H1 (cell line): ENCODE data around the gene SRSF2. TPM values are rescaled to one million over a fixed set of nuclear protein-coding genes. Genes with fewer than 3 reads are reported as not detected.

Experiments
- ATF2 ChIP-seq: IDR thresholded peaks from 2 replicates; pipeline ENCODE4 v1.6.1; 2012; ENCODE audit warnings: low read length, inconsistent platforms
- BRCA1 ChIP-seq: IDR thresholded peaks from 2 replicates; pipeline ENCODE4 v1.6.1; 2012; ENCODE audit warnings: low read depth, low read length, improper control_type of control experiment
- CTCF ChIP-seq, 3 experiments: IDR thresholded peaks; 1 replicate in 2 of 3; 2 replicates in 1 of 3; pipeline versions ENCODE4 v1.5.1 to v1.6.1; 2011; ENCODE audit warnings: low read length in 3 of 3, mild to moderate bottlenecking in 3 of 3, inconsistent platforms in 2 of 3, low read depth in 1 of 3, moderate library complexity in 1 of 3; ENCODE audit not compliant: insufficient read depth in 1 of 3; ENCODE audit errors: control extremely low read depth in 1 of 3
- E2F6 ChIP-seq: IDR thresholded peaks from 2 replicates; pipeline ENCODE4 v1.6.1; 2012; ENCODE audit warnings: inconsistent platforms
- HDAC2 ChIP-seq, 2 experiments: fragments of 300-600 bp in 1 of 2; sonication (generic) in 1 of 2; IDR thresholded peaks; 2 replicates each; pipeline ENCODE4 v1.6.1; 2011 to 2012; ENCODE audit warnings: low read depth in 2 of 2, low read length in 2 of 2, mild to moderate bottlenecking in 2 of 2, moderate library complexity in 2 of 2, borderline replicate concordance in 1 of 2, inconsistent platforms in 1 of 2
- MAFK ChIP-seq: IDR thresholded peaks from 2 replicates; pipeline ENCODE4 v1.6.1; 2012; ENCODE audit warnings: low read depth, mild to moderate bottlenecking, improper control_type of control experiment, low read length
- POLR2A ChIP-seq, 2 experiments: IDR thresholded peaks; 1 replicate in 1 of 2; 2 replicates in 1 of 2; pipeline ENCODE4 v1.6.1; 2011; ENCODE audit warnings: low read depth in 2 of 2, low read length in 2 of 2, mild to moderate bottlenecking in 2 of 2; ENCODE audit errors: control extremely low read depth in 1 of 2
- RAD21 ChIP-seq, 2 experiments: IDR thresholded peaks in 1 of 2; conservative IDR thresholded peaks in 1 of 2; 2 replicates each; pipeline ENCODE4 v1.6.1; 2011; ENCODE audit warnings: low read depth in 2 of 2, low read length in 2 of 2, improper control_type of control experiment in 1 of 2, inconsistent platforms in 1 of 2, mild to moderate bottlenecking in 1 of 2, moderate library complexity in 1 of 2
- SIN3A ChIP-seq, 2 experiments: IDR thresholded peaks in 1 of 2; conservative IDR thresholded peaks in 1 of 2; 2 replicates each; pipeline ENCODE4 v1.6.1; 2011 to 2012; ENCODE audit warnings: low read length in 2 of 2, improper control_type of control experiment in 1 of 2, low read depth in 1 of 2, mild to moderate bottlenecking in 1 of 2
- polyA plus RNA-seq, 7 experiments: library from polyadenylated mRNA; depleted of rRNA in 3 of 7; stranded (reverse) in 5 of 7; unstranded in 2 of 7; fragments of >200 nt in 5 of 7; fragments of 200-250 nt in 2 of 7; gene quantifications; 1 replicate in 5 of 7; 2 replicates in 1 of 7; 4 replicates in 1 of 7; pipeline versions ENCODE4 v1.2.1 to v1.2.3, GENCODE V29; 2011 to 2013; ENCODE audit warnings: missing spikeins in 2 of 7, mixed read lengths in 2 of 7
- total RNA-seq: library from RNA; stranded (reverse); fragmentation: NEBNext Ultra II Directional; extraction: Animal tissue kit (Norgen Biotek cat#: 25700); gene quantifications from 2 replicates; pipeline ENCODE4 v1.2.1, GENCODE V29; 2021

SRSF2 gene
- total and polyA plus RNA-seq, 2 of the 8 experiments (the other 6 are each of a cell fraction or from before 2014, with no cell fraction given): 397 to 401 TPM

- TF ChIP-seq SIN3A (conservative IDR thresholded peaks at IDR 0.05 in 1 of 2, IDR thresholded peaks at IDR 0.05 in 1 of 2; ENCODE audit: low read depth in 1 of 2, low read length in 2 of 2) (peak in 1 of 2 experiments; percentile 84; a peak in 2 of 4 replicates), MAFK (no peak), BRCA1 (no peak), HDAC2 (IDR thresholded peaks at IDR 0.05; ENCODE audit: borderline replicate concordance in 1 of 2, low read depth in 2 of 2, low read length in 2 of 2) (no peak; a peak in 1 of 4 replicates), E2F6 (no peak), RAD21 (IDR thresholded peaks at IDR 0.05 in 1 of 2, conservative IDR thresholded peaks at IDR 0.05 in 1 of 2; ENCODE audit: low read depth in 2 of 2, low read length in 2 of 2) (peak; percentile 44 to 57; a peak in 3 of 4 replicates), POLR2A (IDR thresholded peaks at IDR 0.05; ENCODE audit: control extremely low read depth in 1 of 2, low read depth in 2 of 2, low read length in 2 of 2) (no peak), ATF2 (no peak), CTCF (IDR thresholded peaks at IDR 0.05; ENCODE audit: control extremely low read depth in 1 of 3, insufficient read depth in 1 of 3, low read depth in 1 of 3, low read length in 3 of 3) (peak; percentile 81 to 89 (median 84))
These were observed 28.9 kb downstream of the SRSF2 start (continued) for GRCh38 chr17:76707985-76708807.
